Measurements from ENCODE around the gene CD83. TPM values are rescaled to one million over a fixed set of nuclear protein-coding genes. Genes with fewer than 3 reads are reported as not detected.

Gene CD83
- total RNA-seq, 1 experiment from 2014 or later = 7.0 TPM

GRCh38 chr6:14180609-14181008 lies 63.0 kb downstream of the CD83 start:
- no peak overlapping the region for H4K91ac ChIP-seq (ENCODE audit: insufficient read length, low read depth, low read length)
- no peak overlapping the region for H3K23ac ChIP-seq (ENCODE audit: insufficient read length, low read depth, low read length)
- no CpG with 5 or more reads among the region's 2 CpGs for WGBS (ENCODE audit: extremely low coverage, insufficient read length, low lambda C conversion rate)
- no peak for DNase-seq
- H2BK120ac ChIP-seq (ENCODE audit: low read depth, low read length, poor library complexity, severe bottlenecking) = no peak overlapping the region
- Mint-ChIP-seq H3K4me1 (peaks cover 6 to 14% of the 10 kb centered on the region in 2 experiments), H3K4me3 (no peak overlapping the region), H3K27ac (no peak overlapping the region), H3K9me3 (peaks cover 3 to 5% of the 10 kb centered on the region in 2 experiments; a peak in 3 of 5 replicates), H3K36me3 (ENCODE audit: insufficient read depth in 1 of 3, low read depth in 3 of 3) (peaks cover 2 to 4% (median 2%) of the 10 kb centered on the region in 3 experiments; a peak in 4 of 7 replicates), H3K27me3 (ENCODE audit: low read depth) (no peaks in the 10 kb centered on the region)
- H2AK5ac ChIP-seq (ENCODE audit: insufficient read length, low read length) = no peak overlapping the region
- no peak overlapping the region for H3K27ac ChIP-seq (ENCODE audit: insufficient read length, low read depth, low read length)
- H4K20me1 ChIP-seq (ENCODE audit: control insufficient read depth, insufficient read depth, insufficient read length) = no peaks in the 10 kb centered on the region
- H3K14ac ChIP-seq (ENCODE audit: insufficient read depth, low read length) = no peak overlapping the region
- no peaks in the 10 kb centered on the region for H3K27me3 ChIP-seq (ENCODE audit: insufficient read depth, low read length)
- no peak overlapping the region for H3K4me2 ChIP-seq (ENCODE audit: insufficient read depth, insufficient read length, low read length)
- no peaks in the 10 kb centered on the region for H3K4me1 ChIP-seq (ENCODE audit: insufficient read depth, low read length)
- TF ChIP-seq CTCF (conservative IDR thresholded peaks at IDR 0.05) = no peak
- H3K56ac ChIP-seq (ENCODE audit: insufficient read length, low read depth, low read length) = no peak overlapping the region
- H2BK20ac ChIP-seq (ENCODE audit: low read depth, low read length, poor library complexity, severe bottlenecking) = no peak overlapping the region
- no peak overlapping the region for H2BK5ac ChIP-seq (ENCODE audit: insufficient read length, low read length)
- H3K79me2 ChIP-seq (ENCODE audit: insufficient read depth, low read length) = no peaks in the 10 kb centered on the region
- no peak overlapping the region for H2BK12ac ChIP-seq (ENCODE audit: insufficient read length, low read depth, low read length)
- H3K23me2 ChIP-seq (ENCODE audit: insufficient read length, low read depth, low read length, poor library complexity, severe bottlenecking) = no peaks in the 10 kb centered on the region
- H3K18ac ChIP-seq (ENCODE audit: insufficient read length, low read depth, low read length) = no peak overlapping the region
- no peak overlapping the region for H3K9ac ChIP-seq (ENCODE audit: extremely low read depth, insufficient read length, low read length)
- no peak overlapping the region for H3T11ph ChIP-seq (ENCODE audit: low read length)
- no peaks in the 10 kb centered on the region for H3K9me3 ChIP-seq (ENCODE audit: control insufficient read depth, low read depth, low read length)
- no peak overlapping the region for H2AFZ ChIP-seq (ENCODE audit: low read length)
- H3K79me1 ChIP-seq (ENCODE audit: insufficient read depth, low read depth, low read length, poor library complexity, severe bottlenecking) = no peaks in the 10 kb centered on the region
- no peak overlapping the region for H4K5ac ChIP-seq (ENCODE audit: insufficient read length, low read depth, low read length)
- no peak overlapping the region for H4K8ac ChIP-seq (replicated peaks; ENCODE audit: insufficient read length, low read depth, low read length)
- H2BK15ac ChIP-seq (ENCODE audit: low read depth, low read length) = no peak overlapping the region
- H3K4ac ChIP-seq (ENCODE audit: low read depth, low read length) = no peak overlapping the region
